SKM-1 (cell line): ENCODE results near the gene TMEM147.

Experiments used
- DNase-seq: peaks from one replicate; lab custom pipeline; 2025; ENCODE audit not compliant: unreplicated experiment; lab: John Stamatoyannopoulos, UW

Gene TMEM147

DNA sequence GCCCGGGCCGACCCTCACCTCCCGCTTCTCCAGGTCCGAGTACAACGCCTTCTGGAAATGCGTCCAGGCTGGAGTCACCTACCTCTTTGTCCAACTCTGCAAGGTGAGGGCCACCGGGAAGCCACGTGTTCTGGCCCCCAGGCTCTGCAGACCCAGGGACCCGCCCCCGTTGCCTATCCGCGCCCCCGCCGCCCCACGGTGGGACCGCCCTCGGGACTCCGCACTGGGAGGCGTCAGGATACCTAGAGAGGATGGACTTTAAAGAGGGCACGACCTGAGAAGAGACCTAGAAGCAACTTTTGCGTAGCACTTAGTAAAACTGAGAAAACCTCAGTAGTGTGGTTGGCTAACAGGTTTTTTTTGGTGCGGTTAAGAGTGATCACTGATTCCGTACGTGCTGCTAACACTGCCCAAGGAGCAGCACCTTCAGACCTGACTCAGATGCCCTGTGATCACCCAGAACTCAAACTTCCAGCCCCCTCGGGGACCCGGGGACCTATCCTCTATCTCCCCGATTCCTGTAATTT is 492 bp downstream of the TMEM147 start:
- no peak for DNase-seq

DNA sequence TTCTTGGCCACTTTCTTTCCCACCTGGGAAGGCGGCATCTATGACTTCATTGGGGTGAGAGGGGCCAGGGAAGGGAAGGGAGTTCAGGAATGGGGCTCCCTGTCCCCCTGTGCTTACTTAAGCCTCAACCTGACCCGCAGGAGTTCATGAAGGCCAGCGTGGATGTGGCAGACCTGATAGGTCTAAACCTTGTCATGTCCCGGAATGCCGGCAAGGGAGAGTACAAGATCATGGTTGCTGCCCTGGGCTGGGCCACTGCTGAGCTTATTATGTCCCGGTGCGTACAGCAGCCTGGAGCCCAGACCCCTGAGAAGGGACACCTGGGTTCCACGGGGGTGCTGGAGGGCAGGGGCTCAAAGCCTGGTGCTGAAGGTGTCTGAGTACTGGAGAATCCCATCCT is 1.1 kb downstream of the TMEM147 start:
- DNase-seq: no peak

DNA sequence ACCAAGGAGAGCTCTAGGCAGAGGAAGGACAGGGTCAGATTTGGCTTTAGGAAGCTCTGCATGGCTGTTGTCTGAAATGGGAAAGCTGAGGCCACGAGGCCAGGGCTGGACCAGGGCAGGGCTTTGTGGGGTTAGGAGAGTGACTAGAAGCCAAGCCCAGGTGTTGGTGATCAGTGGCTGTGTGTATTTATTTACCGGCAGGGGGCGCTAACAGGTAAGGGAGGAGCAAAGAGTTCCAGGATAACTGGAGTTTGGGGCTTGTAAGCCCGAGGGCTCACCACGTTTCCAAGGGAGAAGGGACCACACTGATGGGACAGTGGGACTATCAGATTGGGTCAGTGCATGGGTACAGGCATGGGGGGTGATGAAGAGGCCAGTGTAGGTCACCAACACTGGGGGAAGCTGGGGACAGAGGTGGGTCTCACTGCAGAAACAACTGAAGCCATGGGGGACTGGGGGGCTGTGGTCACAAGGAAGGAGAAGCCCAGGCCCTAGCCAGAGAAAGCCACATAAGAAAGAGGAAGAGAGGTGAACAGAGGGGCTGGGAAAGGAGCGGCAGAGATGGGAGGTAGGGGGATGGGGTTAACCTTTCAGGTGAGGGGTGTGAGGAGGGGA is 3.9 kb downstream of the TMEM147 start:
- peak; percentile 64 for DNase-seq

DNA sequence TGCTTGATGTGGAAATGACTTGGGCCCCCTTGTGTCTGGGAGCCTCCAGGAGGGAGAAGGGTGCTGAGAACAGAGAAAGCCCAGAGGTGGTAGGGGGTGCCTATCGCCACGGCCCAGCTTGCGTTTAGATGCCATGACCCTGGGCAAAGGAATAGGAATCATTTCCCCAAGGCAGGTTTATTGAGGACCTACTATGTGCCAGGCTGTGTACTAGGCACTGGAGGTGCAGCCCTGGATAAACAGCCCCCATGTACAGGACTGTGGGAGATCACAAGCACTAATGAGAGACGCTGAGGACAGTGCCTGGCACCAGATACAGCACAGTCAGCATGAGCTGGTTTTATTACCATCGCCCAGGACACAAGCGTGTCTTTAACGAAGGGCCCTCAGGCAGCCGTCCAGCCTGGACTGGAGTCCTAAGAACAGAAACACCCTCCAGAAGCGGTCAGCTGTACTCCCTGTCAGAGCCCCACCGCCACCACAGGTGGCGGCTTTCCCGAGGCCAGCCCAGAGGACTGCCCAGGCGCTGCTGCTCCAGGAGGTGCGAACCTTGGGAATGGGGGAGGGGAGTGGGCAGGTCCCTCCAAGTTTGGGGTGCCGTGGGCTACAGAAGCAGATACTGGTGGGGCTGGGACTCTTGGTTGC is 4.6 kb downstream of the TMEM147 start:
- no peak for DNase-seq

DNA sequence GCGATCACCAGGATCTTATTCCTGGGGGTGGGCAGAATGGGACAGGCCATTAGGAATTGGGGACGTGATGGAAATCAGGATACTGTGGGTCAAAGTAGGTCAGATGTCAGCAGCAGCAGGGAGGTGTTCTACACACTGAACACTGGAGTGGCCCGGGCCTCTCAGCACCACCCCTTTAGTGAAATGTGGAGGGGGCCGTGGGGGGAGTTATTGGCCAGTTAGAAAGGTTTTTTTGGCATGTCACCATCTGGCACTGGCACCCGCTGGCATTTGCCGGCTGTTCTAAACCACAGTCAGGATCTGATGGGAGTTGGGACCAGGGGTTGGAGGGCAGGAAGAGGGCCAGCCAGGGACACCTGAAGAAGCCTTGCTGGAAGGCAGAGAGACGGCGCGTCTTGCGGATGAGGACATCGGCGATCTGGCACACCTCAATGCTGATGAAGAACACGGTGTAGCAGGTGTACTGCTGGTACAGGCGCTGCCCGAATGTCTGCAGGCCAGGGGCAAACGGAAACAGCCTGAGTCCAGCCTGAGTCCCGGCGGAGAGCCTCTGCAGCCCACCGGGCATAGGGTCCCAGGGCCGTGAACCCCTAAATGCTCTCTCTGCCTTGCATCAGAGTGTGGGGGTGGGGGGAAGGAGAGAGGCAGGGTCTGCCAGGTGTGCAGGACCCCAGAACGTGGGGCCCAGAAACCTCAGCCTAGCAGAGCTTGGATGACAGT is 5.8 kb downstream of the TMEM147 start:
- no peak for DNase-seq

DNA sequence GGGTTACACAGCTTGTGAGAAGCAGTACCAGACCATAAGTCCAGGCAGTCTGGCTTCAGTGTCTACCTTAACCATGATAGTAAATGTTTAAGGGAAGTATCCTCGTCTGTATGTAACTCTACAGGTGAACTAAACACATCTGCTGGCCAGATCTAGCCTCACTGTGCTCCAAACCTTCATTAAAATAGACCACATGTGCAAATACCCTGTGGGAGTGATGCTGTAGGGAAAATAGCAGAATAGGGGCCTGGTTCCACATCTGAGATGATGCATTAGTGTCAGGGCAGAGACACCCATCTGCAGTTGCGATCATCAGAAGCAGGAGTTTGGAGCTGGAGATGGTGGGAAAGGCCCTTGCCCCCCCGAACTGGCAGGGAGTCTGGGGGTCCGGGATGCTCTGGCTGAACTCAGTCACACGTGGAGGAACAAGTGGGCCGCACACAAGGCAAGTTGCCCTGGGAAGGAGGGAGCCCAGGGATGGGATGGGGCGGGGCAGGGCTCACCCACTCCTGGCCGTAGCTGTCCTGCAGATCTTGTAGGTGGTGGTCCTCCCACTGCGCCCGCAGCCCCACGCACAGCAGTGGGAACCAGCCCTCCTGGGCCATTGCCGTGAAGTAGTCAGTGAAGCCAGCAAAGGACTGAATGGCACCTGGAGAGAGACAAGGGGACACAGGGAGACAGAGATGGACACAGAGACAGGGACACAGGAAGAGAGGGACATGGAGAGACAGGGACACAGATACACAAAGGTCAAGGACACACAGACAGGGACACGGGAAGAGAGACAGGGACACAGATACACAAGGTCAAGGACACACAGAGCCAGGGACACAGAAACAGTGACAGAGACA is 7.3 kb downstream of the TMEM147 start:
- DNase-seq: no peak

DNA sequence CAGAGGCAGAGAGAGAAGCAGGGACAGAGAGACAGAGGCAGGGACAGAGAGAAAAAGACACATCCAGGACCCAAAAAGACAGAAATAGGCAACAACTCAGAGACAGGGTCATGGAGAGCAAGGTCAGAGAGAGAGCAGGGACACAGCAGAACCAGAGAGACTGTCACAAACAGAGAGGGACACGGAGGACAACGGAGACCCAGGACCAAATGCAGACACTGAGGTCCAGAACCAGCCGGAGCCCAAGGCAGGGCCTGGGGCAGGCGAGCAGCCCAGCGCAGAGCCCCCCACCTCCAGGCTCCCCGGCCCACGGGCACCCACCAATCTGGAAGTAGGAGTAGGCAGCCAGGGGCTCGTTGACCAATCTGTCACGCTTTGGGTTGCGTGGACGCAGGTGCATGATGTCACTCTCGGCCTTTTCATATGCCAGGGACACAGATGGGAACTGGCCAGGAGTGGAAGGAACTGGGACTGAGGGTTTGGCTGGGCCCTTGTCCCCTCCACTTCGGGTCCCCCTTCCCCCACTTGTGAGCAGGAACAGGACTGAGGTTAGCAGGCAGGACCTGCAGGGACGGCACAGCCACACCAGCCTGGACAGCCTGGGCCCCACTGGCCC is 8.1 kb downstream of the TMEM147 start:
- DNase-seq: no peak

DNA sequence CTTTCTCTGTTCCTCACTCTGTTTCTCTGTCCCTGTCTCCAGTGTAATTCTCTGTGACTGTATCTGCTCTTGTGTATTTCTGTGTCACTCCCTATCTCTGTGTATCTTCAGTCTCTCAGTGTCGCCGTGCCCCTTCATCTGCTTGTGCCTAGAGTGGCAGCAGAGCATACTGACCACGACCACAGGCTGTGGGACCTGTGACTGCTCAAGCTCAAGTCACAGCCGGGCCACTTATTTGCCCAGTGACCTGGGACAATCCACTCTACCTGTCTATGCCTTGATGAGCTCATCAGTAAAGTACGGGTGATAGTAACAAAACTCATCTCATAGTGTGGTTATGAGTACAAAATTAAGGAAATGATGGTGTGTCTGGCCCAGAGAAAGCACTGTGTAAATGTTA is 8.7 kb downstream of the TMEM147 start:
- no peak for DNase-seq

DNA sequence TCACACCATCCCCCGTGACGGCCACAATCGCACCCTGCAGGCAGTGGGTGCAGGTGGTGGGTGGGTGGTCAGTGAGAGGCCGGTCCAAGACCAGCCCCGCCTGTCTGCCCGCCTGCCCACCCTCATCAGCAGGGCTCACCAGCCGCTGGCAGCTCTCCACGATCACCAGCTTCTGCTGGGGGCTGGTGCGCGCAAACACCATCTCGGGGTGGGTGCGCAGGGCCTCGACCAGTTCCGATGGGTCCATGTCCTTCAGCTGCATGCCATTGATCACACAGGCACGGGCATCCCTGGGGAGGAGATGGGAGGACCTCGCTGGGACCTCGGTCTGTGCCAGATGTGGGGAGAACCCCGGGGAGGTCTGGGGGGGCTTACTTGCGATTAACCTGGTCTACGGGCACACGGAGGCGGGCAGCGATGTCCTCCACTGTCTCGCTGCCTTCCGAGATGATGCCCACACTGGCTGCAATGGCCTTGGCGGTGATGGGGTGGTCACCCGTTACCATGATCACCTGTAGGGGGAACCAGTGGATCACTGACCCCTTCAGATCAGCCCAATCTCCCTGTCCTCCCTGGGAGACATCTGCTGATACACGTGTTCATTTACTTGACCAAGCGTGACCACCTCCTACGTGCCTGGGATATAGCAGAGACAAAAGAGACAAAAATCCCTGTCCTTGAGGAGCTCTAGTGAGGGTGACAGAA is 10.0 kb downstream of the TMEM147 start:
- no peak for DNase-seq

DNA sequence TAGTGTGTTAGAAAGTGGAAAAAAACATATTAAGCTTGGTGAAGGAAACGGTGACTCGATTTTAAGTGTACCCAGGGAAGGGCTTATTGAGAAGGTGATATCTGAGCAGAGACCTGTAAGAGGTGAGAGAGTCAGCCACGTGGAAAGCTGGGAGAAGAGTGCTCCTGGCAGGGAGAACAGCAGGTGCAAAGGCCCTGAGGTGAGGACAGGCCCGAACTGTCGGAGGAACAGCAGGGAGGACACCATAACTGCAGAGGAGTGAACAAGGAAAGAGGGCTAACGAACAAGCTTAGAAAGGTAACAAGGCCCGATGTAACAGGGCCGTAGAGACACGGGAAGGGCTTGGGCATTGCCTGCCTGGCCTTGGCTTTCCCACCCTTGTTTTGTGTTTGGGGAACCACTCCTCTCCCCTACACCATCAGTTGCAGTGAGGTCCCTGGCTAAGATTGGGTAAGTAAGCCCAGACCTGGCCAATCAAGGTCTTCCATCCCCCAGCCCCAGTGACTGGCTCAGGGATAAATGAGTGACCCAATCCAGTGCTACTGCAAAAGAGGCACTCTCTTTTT is 10.7 kb downstream of the TMEM147 start:
- DNase-seq: no peak

DNA sequence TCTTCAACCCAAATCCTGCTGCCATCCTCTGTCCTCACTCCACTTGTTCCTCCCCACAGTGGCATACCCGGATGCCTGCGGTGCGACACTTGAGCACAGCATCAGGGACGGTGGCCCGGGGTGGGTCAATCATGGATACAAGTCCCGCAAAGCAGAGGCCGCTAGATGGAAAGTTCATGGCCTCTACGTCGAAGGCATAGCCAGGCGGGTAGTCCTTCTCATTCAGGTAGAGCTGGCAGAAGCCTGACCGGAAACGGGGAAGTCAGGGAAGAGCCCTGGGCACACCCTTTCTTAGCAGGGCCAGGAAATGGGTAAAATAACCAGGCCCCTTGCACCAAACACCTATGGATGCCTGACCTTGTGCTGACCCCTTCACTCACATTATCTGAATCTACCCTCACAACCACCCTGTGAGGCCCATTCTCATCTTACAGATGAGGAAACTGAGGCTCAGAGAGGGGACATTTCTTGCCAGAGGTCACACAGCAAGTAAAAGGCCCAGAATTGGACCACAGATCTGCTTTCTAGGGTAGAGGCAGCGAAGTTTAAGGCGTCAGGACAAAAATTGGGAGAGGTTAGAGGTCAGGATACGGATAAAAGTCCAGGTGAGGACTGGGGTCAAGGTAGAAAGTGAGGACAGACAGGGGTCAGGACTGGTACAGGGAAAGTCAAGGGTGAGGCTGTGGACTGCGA is 11.6 kb downstream of the TMEM147 start:
- no peak for DNase-seq

DNA sequence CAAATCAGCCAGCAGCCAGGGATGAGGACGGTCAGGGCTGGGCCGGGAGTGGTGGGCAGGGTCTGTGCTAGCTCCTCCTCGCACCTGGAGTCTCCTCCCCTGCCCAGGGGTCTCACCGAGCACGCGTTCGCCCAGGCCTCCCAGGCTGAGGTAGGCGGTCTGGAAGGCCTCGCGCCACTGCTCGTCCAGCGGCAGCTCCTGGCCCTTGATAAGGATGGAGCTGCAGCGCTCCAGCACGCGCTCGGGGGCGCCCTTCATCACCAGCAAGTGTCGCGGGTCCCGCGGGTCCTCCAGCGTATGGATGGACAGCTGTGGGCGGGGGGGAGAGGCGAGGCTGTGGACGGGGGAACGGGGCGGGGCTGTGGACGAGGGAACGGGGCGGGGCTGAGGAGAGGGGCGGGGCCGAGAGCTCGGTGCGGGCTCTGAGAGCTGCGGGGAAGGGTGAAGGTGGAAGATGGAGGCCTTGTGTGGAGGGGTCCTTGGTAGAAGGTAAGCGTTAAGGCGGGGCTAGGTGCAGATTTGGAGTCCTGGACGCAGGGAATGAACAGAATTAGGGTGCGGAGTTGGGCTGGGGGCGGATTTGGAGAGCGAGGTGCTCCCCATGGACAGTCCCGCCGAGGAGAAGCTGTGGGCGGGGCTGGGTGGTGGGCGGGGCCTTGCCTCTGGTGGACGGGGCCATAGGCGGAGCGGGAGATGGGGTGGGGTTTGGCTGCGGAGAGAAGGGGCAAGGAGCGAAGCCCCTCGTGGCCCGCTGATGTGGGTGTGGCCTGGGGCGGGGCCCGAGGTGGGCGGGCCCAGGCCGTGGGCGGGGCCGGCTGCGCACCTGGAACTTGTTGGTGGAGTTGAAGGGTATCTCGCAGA is 12.3 kb downstream of the TMEM147 start:
- no peak for DNase-seq

DNA sequence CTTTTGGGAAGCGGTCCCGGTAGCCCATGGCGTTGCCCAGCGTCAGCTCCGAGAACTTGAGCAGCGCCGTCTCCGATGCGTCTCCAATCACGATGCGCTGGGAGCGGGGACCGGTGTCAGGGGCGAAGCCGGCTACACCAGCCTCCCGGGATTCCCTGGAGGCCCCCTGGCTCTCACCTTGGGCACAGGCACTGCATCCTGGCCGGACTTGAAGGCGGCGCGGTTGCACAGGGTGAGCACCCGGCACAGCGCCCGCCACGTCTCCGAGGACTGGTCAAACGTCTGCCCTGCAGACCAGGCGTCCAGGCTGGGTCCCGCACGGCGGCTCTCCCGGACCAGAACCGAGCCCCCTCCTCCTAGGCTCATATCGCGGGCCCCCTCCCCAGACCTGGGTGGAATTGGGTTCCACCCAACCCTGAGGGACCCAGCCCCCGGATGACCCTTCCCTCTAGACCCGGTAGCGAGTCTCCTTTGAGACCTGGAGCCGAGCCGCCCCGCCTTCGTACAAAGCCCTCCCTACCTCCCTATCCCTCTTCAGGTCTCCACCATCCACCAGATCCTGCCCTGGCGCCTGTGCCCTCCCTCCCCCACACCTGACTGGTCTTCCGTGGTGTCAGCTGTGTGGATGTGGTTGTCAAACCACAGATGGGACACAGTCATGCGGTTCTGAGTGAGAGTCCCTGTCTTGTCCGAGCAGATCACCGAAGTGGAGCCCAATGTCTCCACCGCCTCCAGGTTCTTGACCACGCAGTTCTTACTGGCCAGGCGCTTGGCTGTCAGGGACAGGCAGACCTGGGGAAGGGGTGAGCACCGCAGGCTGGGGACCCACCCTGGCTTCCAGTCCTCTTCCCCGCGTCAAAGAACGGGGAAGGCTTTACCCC is 13.2 kb downstream of the TMEM147 start:
- no peak for DNase-seq

DNA sequence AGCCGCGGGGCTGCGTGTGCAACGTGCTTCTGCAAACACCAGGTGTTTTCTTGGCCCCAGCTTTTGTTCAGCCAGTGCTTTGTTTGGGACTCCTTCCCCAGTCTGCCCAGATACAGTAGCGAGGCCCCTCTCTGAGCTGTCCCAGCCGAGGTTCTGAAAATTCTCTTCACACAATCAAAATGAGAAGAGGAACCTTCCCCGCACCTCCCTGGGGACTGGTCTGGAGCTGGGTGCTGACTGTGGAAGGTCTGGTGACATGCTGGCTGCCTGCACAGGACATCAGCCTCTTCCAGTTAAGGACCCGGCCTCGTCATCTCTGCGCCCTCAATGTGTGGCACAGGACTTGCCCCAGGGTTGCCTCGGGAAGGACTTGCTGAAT is 13.8 kb downstream of the TMEM147 start:
- DNase-seq: no peak

DNA sequence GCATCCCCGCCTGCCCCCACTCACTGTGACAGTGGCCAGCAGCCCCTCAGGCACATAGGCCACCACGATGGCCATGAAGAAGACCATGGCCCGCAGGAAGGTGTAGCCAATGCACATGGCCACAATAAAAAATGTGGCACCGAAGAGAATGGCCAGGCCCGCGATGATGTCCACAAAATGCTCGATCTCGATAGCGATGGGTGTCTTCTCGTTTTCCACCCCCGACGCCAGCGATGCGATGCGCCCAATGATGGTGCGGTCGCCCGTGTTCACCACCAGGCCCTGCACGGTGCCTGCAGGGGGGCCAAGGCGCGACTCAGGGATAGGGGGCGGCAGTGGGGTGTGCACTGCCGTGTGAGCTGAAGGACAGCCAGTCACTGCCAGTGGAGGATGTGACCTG is 14.4 kb downstream of the TMEM147 start:
- no peak for DNase-seq

DNA sequence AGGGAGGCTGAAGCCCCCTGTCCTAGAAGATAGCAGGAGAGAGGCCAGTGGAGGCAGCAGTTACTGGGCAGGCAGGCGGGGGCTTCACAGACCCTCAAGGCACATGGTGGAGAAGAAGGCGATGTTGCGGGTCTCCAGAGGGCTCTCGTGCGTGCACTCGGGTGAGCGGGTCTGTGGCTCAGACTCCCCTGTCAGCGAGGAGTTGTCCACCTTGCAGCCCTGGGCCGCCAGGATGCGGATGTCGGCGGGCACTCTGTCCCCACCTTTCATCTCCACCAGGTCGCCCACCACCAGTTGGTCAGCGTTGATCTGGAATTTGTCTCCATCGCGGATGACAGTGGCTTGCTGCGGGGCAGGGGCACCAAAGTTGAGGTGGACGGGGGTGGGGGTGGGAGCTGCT is 14.8 kb downstream of the TMEM147 start:
- no peak for DNase-seq

DNA sequence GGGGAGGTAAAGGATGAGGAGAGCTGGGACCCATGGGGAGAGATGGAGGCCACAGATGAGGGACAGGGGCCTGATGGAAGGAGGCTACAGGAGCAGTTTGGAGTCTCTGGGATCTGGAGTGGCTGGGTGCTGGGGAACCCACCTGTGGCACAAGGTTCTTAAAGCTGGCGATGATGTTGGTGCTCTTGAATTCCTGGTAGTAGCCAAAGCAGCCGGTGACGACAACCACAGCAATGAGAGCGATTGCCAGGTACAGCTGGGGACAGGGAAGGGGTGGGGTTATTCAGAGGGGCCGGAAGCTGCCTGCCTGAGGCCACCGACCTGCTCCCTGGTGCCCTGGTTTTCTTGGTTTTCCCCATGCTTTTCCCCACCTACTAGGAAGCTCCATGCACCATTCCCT is 15.3 kb downstream of the TMEM147 start:
- no peak for DNase-seq

DNA sequence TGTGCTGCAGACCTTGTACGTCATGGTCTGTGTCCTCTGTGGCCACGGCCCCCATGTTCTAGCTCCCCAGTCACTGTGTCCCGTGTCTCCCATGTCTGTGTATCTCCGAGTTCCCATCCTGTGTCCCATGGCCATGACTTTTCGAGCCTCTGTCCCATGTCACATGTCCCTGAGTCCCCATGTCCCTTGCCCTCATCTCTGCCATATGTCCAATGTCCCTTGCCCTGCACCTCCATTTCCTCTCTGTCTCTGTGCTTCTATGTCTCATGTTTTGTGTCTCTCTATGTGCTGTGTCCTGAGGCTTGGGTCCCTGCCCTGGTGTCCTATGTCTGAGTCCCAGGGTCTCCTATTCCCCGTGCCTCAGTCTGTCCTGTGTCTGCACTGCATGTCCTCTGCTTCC is 16.0 kb downstream of the TMEM147 start:
- DNase-seq: no peak
